ENCODE results near the gene SCIMP. TPM values are rescaled to one million over a fixed set of nuclear protein-coding genes. Genes with fewer than 3 reads are reported as not detected.
"Not testable (repeated sequence)": the region's sequence is repeated elsewhere in the genome, so short reads cannot be mapped to it uniquely, and the experiment has no call there.

The SCIMP gene
- polyA plus RNA-seq, 1 donor (not counting 4 experiments of a cell fraction or from before 2014, with no cell fraction given): not detected

- Histone ChIP-seq H3K36me3 (ENCODE audit: control insufficient read depth in 2 of 2, extremely low read depth in 1 of 2, insufficient read depth in 2 of 2, low read length in 2 of 2) (no peaks in the 10 kb centered on the region), H3K9me3 (ENCODE audit: control insufficient read depth, low read depth, low read length) (no peaks in the 10 kb centered on the region), H3K4me1 (ENCODE audit: control insufficient read depth, extremely low read depth, insufficient read depth, low read length) (no peaks in the 10 kb centered on the region), H3K27ac (ENCODE audit: control insufficient read depth, insufficient read depth, low read length) (no peak overlapping the region), H3K4me3 (ENCODE audit: control insufficient read depth in 2 of 3, extremely low read depth in 1 of 3, insufficient read depth in 2 of 3, low read depth in 1 of 3, low read length in 3 of 3) (no peak overlapping the region), H3K9me1 (ENCODE audit: control insufficient read depth, extremely low read depth, insufficient read depth, low read length) (no peaks in the 10 kb centered on the region), H3K4me2 (ENCODE audit: control insufficient read depth, extremely low read depth, insufficient read depth, low read depth, low read length) (no peak overlapping the region), H3K79me2 (ENCODE audit: control insufficient read depth, insufficient read depth, low read length) (no peaks in the 10 kb centered on the region), H3K9ac (ENCODE audit: control insufficient read depth, extremely low read depth, insufficient read depth, low read length) (no peak overlapping the region), H3K27me3 (ENCODE audit: control insufficient read depth, extremely low read depth, insufficient read depth, low read length) (no peaks in the 10 kb centered on the region), H4K20me1 (ENCODE audit: control insufficient read depth, extremely low read depth, insufficient read depth, low read length) (no peaks in the 10 kb centered on the region), H2AFZ (ENCODE audit: control insufficient read depth, low read length) (no peak overlapping the region)
- no peak for FAIRE-seq
- TF ChIP-seq CTCF (optimal IDR thresholded peaks at IDR 0.05 in 1 of 3, IDR thresholded peaks at IDR 0.05 in 1 of 3, conservative IDR thresholded peaks at IDR 0.05 in 1 of 3; ENCODE audit: extremely low read depth in 1 of 3, insufficient read depth in 2 of 3, low read length in 3 of 3) (no peak), EZH2 (IDR thresholded peaks at IDR 0.05; ENCODE audit: low read length) (no peak)
- dilution Hi-C loops (cut with MboI; ENCODE audit: extremely low pct_ligation_motif_present, low sequenced_read_pairs): no loop called here
- DNase-seq (ENCODE audit: low read depth, low spot score): no peak
These were observed 70.2 kb downstream of the SCIMP start for GRCh38 chr17:5164436-5164835.

DNA sequence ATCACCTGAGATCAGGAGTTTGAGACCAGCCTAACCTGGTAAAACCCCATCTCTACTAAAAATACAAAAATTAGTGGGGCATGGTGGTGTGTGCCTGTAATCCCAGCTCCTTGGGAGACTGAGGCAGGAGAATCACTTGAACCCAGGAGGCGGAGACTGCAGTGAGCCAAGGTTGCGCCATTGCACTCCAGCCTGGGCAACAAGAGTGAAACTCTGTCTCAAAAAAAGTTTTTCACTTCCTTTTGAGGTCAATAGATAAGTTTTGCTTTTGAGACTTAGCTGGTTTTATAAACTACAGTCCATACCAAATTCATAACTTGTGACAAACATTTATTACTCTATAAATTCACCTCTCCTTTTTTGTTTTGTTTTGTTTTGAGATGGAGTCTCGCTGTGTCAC, 72.9 kb downstream of the SCIMP start:
- FAIRE-seq; H2AFZ ChIP-seq (ENCODE audit: control insufficient read depth, low read length); H3K9ac ChIP-seq (ENCODE audit: control insufficient read depth, extremely low read depth, insufficient read depth, low read length); H3K79me2 ChIP-seq (ENCODE audit: control insufficient read depth, insufficient read depth, low read length); H4K20me1 ChIP-seq (ENCODE audit: control insufficient read depth, extremely low read depth, insufficient read depth, low read length); H3K4me1 ChIP-seq (ENCODE audit: control insufficient read depth, extremely low read depth, insufficient read depth, low read length); H3K27me3 ChIP-seq (ENCODE audit: control insufficient read depth, extremely low read depth, insufficient read depth, low read length); H3K36me3 ChIP-seq (ENCODE audit: control insufficient read depth in 2 of 2, extremely low read depth in 1 of 2, insufficient read depth in 2 of 2, low read length in 2 of 2); H3K27ac ChIP-seq (ENCODE audit: control insufficient read depth, insufficient read depth, low read length); H3K4me3 ChIP-seq (ENCODE audit: control insufficient read depth in 2 of 3, extremely low read depth in 1 of 3, insufficient read depth in 2 of 3, low read depth in 1 of 3, low read length in 3 of 3); H3K9me3 ChIP-seq (ENCODE audit: control insufficient read depth, low read depth, low read length); DNase-seq (ENCODE audit: low read depth, low spot score); H3K9me1 ChIP-seq (ENCODE audit: control insufficient read depth, extremely low read depth, insufficient read depth, low read length); dilution Hi-C loops (cut with MboI; ENCODE audit: extremely low pct_ligation_motif_present, low sequenced_read_pairs); H3K4me2 ChIP-seq (ENCODE audit: control insufficient read depth, extremely low read depth, insufficient read depth, low read depth, low read length): not testable (repeated sequence)

- FAIRE-seq; dilution Hi-C loops (cut with MboI; ENCODE audit: extremely low pct_ligation_motif_present, low sequenced_read_pairs): not testable (repeated sequence)
These were observed 74.0 kb downstream of the SCIMP start for GRCh38 chr17:5160702-5161101.

More at GRCh38 chr17:5160702-5161101, 74.0 kb downstream of the SCIMP start:
- H3K27ac ChIP-seq (ENCODE audit: control insufficient read depth, insufficient read depth, low read length); H4K20me1 ChIP-seq (ENCODE audit: control insufficient read depth, extremely low read depth, insufficient read depth, low read length); H3K9me1 ChIP-seq (ENCODE audit: control insufficient read depth, extremely low read depth, insufficient read depth, low read length); H3K79me2 ChIP-seq (ENCODE audit: control insufficient read depth, insufficient read depth, low read length); H3K27me3 ChIP-seq (ENCODE audit: control insufficient read depth, extremely low read depth, insufficient read depth, low read length); H3K36me3 ChIP-seq (ENCODE audit: control insufficient read depth in 2 of 2, extremely low read depth in 1 of 2, insufficient read depth in 2 of 2, low read length in 2 of 2); H3K9ac ChIP-seq (ENCODE audit: control insufficient read depth, extremely low read depth, insufficient read depth, low read length); H3K4me2 ChIP-seq (ENCODE audit: control insufficient read depth, extremely low read depth, insufficient read depth, low read depth, low read length); H3K9me3 ChIP-seq (ENCODE audit: control insufficient read depth, low read depth, low read length); H3K4me1 ChIP-seq (ENCODE audit: control insufficient read depth, extremely low read depth, insufficient read depth, low read length); H2AFZ ChIP-seq (ENCODE audit: control insufficient read depth, low read length); H3K4me3 ChIP-seq (ENCODE audit: control insufficient read depth in 2 of 3, extremely low read depth in 1 of 3, insufficient read depth in 2 of 3, low read depth in 1 of 3, low read length in 3 of 3); DNase-seq (ENCODE audit: low read depth, low spot score): not testable (repeated sequence)

Other genes starting within 250 kb of the SCIMP start
- 8.5 to 14.3 TPM (median 10.4 TPM) in 3 replicates for gene CAMTA2, start 247.2 kb downstream of the SCIMP start, polyA plus RNA-seq
- 0.21 to 0.39 TPM (median 0.26 TPM) in 3 replicates for gene INCA1, start 237.3 kb downstream of the SCIMP start, polyA plus RNA-seq
- gene KIF1C, start 236.9 kb downstream of the SCIMP start, polyA plus RNA-seq: 85.3 to 93.7 TPM (median 91.1 TPM) in 3 replicates
- gene SLC52A1, start 199.4 kb downstream of the SCIMP start, polyA plus RNA-seq: 0.16 to 0.21 TPM (median 0.21 TPM) in 3 replicates
- 1.6 to 4.3 TPM (median 3.0 TPM) in 3 replicates for gene ZFP3, start 156.4 kb downstream of the SCIMP start, polyA plus RNA-seq
- gene ZNF232, start 123.0 kb downstream of the SCIMP start, polyA plus RNA-seq: 4.2 to 5.2 TPM (median 4.9 TPM) in 3 replicates
- not detected in 3 replicates for gene USP6, start 118.8 kb downstream of the SCIMP start, polyA plus RNA-seq
- 0.67 to 2.1 TPM (median 1.7 TPM) in 3 replicates for gene ZNF594, start 43.0 kb downstream of the SCIMP start, polyA plus RNA-seq
- gene RABEP1, start 47.4 kb upstream of the SCIMP start, polyA plus RNA-seq: 19.5 to 27.1 TPM (median 20.6 TPM) in 3 replicates
- gene NUP88, start 184.8 kb upstream of the SCIMP start, polyA plus RNA-seq: 53.6 to 81.5 TPM (median 64.9 TPM) in 3 replicates
- gene RPAIN, start 185.3 kb upstream of the SCIMP start, polyA plus RNA-seq: 18.5 to 22.5 TPM (median 22.1 TPM) in 3 replicates
- gene C1QBP, start 204.3 kb upstream of the SCIMP start, polyA plus RNA-seq: 176 to 431 TPM (median 394 TPM) in 3 replicates
- gene DHX33, start 234.1 kb upstream of the SCIMP start, polyA plus RNA-seq: 12.3 to 23.1 TPM (median 20.0 TPM) in 3 replicates